Hepatocyte (in vitro differentiated cells): ENCODE results near the gene RASGRP1.

Experiments used
- CTCF ChIP-seq: fragments of 200-600 bp; sonication (generic); IDR thresholded peaks from 2 replicates; pipeline ENCODE4 v1.5.1; 2016; ENCODE audit warnings: antibody characterized with exemption, mild to moderate bottlenecking; ENCODE audit not compliant: poor library complexity
- EZH2 ChIP-seq: fragments of 200-600 bp; sonication (generic); IDR thresholded peaks from 2 replicates; pipeline ENCODE4 v1.6.1; 2016; ENCODE audit warnings: antibody characterized with exemption, mild to moderate bottlenecking, borderline replicate concordance
- EZH2phosphoT487 ChIP-seq: fragments of 200-600 bp; sonication (generic); IDR thresholded peaks from one replicate; pipeline ENCODE4 v1.6.1; 2018; ENCODE audit warnings: antibody characterized with exemption, mild to moderate bottlenecking, low read depth, moderate library complexity; ENCODE audit not compliant: unreplicated experiment, severe bottlenecking

DNA sequence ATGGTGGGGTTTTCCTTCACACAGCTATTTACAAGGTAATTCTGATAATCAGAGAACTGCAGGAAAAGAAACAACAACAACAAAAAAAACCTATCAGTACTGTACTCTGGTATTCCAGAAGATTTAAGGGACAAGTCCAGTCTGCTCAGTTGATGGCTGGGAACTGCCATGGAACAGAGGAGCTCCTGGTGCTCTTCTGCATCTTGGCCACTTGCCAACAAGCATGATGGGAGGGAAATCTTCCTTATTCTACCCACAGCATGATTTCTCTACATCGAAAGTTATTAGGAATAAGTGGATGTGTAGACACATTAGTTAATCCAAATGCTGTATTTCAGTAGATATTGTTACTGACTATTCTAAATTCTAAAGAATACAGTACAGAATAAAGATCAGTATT lies 51.7 kb downstream of the RASGRP1 start:
- TF ChIP-seq CTCF (no peak), EZH2phosphoT487 (no peak), EZH2 (no peak)
